Vagina (tissue), 2 donors: ENCODE measurements around the gene CLRN3. TPM values are rescaled to one million over a fixed set of nuclear protein-coding genes. Genes with fewer than 3 reads are reported as not detected.

ENCODE experiments used
- DNase-seq, 2 donors: peaks; one replicate each; pipeline ENCODE4 v3.0.0-alpha.2; 2017; ENCODE audit errors: extremely low spot score in 2 of 2
- H3K27ac ChIP-seq: fragments of 200-600 bp; sonication (generic); one replicate; pipeline ENCODE4 v1.5.1; 2019
- H3K27me3 ChIP-seq: fragments of 200-600 bp; sonication (generic); one replicate; pipeline ENCODE4 v1.5.1; 2019
- H3K36me3 ChIP-seq, 2 donors: fragments of 200-600 bp; sonication (generic); one replicate each; pipeline ENCODE4 v1.5.1; 2017 to 2019
- H3K4me1 ChIP-seq: fragments of 200-600 bp; sonication (generic); one replicate; pipeline ENCODE4 v1.5.1; 2019
- H3K4me3 ChIP-seq, 2 donors: fragments of 200-600 bp; sonication (generic); 1 replicate in 1 of 2; 2 replicates in 1 of 2; pipeline ENCODE4 v1.5.1; 2016 to 2019
- H3K9me3 ChIP-seq: fragments of 200-600 bp; sonication (generic); one replicate; pipeline ENCODE4 v1.5.1; 2019
- POLR2A ChIP-seq, 2 donors: fragments of 450-650 bp; IDR thresholded peaks; one replicate each; pipeline ENCODE4 v1.6.1; 2017; ENCODE audit warnings: antibody characterized with exemption in 2 of 2, mild to moderate bottlenecking in 2 of 2, moderate library complexity in 2 of 2
- POLR2AphosphoS5 ChIP-seq, 2 donors: sonication (generic); formaldehyde crosslinking; IDR thresholded peaks; one replicate each; pipeline ENCODE4 v1.9.0; 2017; ENCODE audit warnings: antibody characterized with exemption in 2 of 2, mild to moderate bottlenecking in 2 of 2, low read depth in 1 of 2; ENCODE audit not compliant: insufficient read depth in 1 of 2
- intact Hi-C: fragments of 100-400 bp; cut with DNase I; formaldehyde crosslinking; loops from one replicate; pipeline ENCODE4 v1.15.1; 2023
- total RNA-seq: library from RNA; depleted of rRNA; stranded (reverse); fragments of >200 nt; gene quantifications from one replicate; pipeline ENCODE4 v1.2.3, GENCODE V29; 2016
- TF ChIP-seq, protein P1 (sequence below), 3 experiments: fragments of 450-650 bp in 2 of 3; fragments of 200-600 bp in 1 of 3; sonication (generic) in 1 of 3; IDR thresholded peaks; one replicate each; pipeline ENCODE4 v1.5.1; 2017 to 2019; ENCODE audit warnings: antibody characterized with exemption in 3 of 3, mild to moderate bottlenecking in 2 of 3, moderate library complexity in 2 of 3

Gene CLRN3
- total RNA-seq, 1 donor from 2014 or later = not detected

DNA sequence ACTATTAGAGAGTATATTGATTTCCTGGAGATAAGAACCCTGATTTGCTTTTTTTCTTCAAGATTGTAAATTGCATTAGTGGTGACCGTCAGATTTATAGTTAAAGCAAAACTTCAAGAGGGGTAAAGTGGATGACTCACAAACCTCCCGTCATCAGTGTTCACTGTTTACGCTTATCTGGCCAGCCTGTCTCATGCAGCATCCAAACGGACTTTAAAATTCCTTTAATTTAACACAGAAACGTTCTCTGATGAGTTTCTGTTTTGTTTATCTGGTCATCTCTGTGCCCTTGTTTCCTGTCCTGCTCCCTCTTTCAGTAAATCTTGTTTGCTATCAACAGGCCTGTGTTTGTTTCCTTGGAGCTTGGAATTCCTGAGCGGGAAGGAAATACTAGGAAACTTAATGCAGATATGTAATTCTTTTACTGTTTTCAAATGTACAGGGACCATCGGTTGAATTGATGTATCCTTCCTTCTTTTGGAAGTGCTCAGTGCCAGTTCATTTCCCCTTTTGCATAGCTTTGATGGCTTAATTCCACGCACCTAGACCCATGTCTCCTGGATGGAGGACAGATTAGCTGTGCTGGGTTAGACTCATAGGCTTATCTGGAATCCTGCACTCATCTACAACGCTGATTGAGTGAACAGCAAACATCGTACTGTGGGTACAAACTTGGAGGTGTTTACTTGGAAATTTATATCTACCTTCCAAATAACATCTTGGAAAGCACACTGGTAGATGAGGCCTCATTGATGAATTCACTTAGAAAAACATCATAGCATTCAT is 35.5 kb upstream of the CLRN3 start:
- Histone ChIP-seq H3K36me3 (no peaks in the 10 kb centered on the region), H3K27me3 (no peaks in the 10 kb centered on the region), H3K27ac (no peak overlapping the region), H3K4me3 (no peak overlapping the region), H3K4me1 (no peaks in the 10 kb centered on the region), H3K9me3 (no peaks in the 10 kb centered on the region)
- intact Hi-C loops = no loop called here
- DNase-seq = no peak
- no peak for TF ChIP-seq POLR2A (IDR thresholded peaks at IDR 0.05)
- TF ChIP-seq, protein P1, sequence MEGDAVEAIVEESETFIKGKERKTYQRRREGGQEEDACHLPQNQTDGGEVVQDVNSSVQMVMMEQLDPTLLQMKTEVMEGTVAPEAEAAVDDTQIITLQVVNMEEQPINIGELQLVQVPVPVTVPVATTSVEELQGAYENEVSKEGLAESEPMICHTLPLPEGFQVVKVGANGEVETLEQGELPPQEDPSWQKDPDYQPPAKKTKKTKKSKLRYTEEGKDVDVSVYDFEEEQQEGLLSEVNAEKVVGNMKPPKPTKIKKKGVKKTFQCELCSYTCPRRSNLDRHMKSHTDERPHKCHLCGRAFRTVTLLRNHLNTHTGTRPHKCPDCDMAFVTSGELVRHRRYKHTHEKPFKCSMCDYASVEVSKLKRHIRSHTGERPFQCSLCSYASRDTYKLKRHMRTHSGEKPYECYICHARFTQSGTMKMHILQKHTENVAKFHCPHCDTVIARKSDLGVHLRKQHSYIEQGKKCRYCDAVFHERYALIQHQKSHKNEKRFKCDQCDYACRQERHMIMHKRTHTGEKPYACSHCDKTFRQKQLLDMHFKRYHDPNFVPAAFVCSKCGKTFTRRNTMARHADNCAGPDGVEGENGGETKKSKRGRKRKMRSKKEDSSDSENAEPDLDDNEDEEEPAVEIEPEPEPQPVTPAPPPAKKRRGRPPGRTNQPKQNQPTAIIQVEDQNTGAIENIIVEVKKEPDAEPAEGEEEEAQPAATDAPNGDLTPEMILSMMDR (IDR thresholded peaks at IDR 0.05) = no peak
- no peak for TF ChIP-seq POLR2AphosphoS5 (IDR thresholded peaks at IDR 0.05; ENCODE audit: insufficient read depth in 1 of 2, low read depth in 1 of 2)

DNA sequence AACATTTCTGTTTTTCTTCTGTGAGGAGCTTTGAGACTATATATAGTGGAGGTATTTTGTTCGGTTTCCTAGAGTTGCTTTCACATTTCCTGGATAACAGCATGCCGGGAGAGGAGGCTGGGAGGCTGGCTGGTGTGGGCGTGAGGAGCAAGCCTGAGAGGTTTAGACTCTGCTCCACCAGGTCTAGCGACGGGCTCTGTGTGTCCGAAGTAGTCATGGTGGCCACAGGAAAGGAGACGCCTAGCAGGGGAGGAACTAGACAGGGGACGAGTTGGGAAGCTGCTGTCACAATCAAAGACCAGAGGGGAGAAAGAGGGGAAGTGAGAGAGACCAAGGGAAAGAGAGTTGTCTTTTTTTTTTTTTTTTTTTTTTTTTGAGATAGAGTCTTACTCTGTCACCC is 33.7 kb upstream of the CLRN3 start:
- H3K27me3 ChIP-seq = no peaks in the 10 kb centered on the region
- intact Hi-C loops = no loop called here
- H3K4me3 ChIP-seq = no peak overlapping the region
- H3K4me1 ChIP-seq = no peaks in the 10 kb centered on the region
- TF ChIP-seq, protein P1 (IDR thresholded peaks at IDR 0.05) = no peak
- TF ChIP-seq POLR2AphosphoS5 (IDR thresholded peaks at IDR 0.05; ENCODE audit: insufficient read depth in 1 of 2, low read depth in 1 of 2) = no peak
- TF ChIP-seq POLR2A (IDR thresholded peaks at IDR 0.05) = no peak
- H3K36me3 ChIP-seq = no peaks in the 10 kb centered on the region
- no peak for DNase-seq
- H3K9me3 ChIP-seq = no peaks in the 10 kb centered on the region
- H3K27ac ChIP-seq = no peak overlapping the region

DNA sequence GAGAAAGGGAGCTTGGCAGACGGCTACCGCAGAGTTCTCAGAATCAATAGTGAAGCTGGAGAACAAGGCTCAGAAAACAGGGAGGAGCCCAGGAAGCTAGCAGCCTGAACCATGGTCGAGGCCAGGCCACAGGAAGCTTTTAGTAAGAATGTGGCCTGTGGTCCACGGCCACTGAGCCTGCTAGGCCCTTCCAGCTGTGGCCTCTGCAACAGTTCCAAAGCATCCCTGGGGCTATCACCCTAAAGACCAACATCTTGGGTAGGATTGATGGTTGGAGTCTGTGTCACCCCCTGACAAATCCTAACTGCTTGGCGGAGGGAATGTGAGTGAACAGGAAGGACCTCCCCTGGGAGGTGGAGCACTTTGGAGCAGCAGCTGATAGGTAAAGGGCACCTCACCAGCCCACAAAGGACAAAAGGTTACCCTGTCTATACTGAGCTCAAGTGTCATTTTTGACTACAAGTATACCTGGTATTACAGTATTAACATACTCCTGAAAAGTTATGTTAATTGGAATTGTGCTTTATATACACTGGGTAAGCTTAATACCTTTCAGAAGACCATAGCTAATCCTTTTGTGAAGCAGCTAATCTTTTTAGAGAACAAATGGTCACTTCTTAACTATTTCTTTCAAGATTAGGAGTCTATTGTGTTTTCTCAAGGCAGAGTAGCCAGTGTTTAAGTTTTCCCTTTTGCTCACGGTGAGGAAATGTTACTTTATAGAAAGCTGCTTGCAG is 32.9 kb upstream of the CLRN3 start:
- no peak overlapping the region for H3K4me3 ChIP-seq
- no peak for DNase-seq
- intact Hi-C loops = no loop called here
- TF ChIP-seq, protein P1 (IDR thresholded peaks at IDR 0.05) = no peak
- H3K27ac ChIP-seq = no peak overlapping the region
- H3K9me3 ChIP-seq = no peaks in the 10 kb centered on the region
- no peaks in the 10 kb centered on the region for H3K27me3 ChIP-seq
- H3K36me3 ChIP-seq = no peaks in the 10 kb centered on the region
- H3K4me1 ChIP-seq = no peaks in the 10 kb centered on the region

DNA sequence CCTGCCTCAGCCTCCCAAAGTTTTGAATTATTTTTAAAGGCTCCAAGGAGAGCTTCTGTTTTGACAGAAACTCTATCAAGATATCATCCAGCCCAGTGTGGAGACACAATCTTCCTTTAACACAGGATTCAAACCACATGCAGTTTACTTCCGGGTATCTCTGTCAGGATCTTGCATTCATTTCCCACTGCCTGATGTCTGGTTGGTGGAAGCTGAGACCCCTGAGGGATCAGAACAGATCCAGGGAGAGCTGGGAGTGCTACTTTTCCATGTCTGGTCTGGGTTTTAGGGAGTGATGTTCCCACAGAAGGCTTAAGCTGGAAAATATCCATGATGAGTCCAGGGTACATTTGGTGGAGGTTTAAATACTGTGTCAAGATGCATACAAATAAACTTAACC is 30.9 kb upstream of the CLRN3 start:
- Histone ChIP-seq H3K4me3 (no peak overlapping the region), H3K27ac (no peak overlapping the region), H3K9me3 (no peaks in the 10 kb centered on the region), H3K4me1 (no peaks in the 10 kb centered on the region), H3K27me3 (no peaks in the 10 kb centered on the region), H3K36me3 (no peaks in the 10 kb centered on the region)
- intact Hi-C loops = no loop called here
- TF ChIP-seq POLR2AphosphoS5 (IDR thresholded peaks at IDR 0.05; ENCODE audit: insufficient read depth in 1 of 2, low read depth in 1 of 2) = no peak
- no peak for TF ChIP-seq POLR2A (IDR thresholded peaks at IDR 0.05)
- TF ChIP-seq, protein P1 (IDR thresholded peaks at IDR 0.05) = no peak
- no peak for DNase-seq
